ENCODE data around the gene CSPG5.

The CSPG5 gene

GRCh38 chr3:47583320-47584075 is 4.8 kb upstream of the CSPG5 start:
- Mint-ChIP-seq H3K4me1 (no peaks in the 10 kb centered on the region), H3K36me3 (ENCODE audit: low read depth) (peaks cover 38% of the 10 kb centered on the region), H3K27me3 (ENCODE audit: low read depth) (peaks cover 29% of the 10 kb centered on the region), H3K9me3 (no peaks in the 10 kb centered on the region), H3K27ac (no peak overlapping the region), H3K4me3 (no peak overlapping the region)
- no peak for TF ChIP-seq CTCF (IDR thresholded peaks at IDR 0.05; ENCODE audit: unreplicated experiment in 3 of 3)

- Mint-ChIP-seq H3K9me3 (no peaks in the 10 kb centered on the region), H3K27me3 (ENCODE audit: low read depth) (peaks cover 36% of the 10 kb centered on the region), H3K27ac (no peak overlapping the region), H3K4me3 (no peak overlapping the region), H3K4me1 (no peaks in the 10 kb centered on the region), H3K36me3 (ENCODE audit: low read depth) (peaks cover 27% of the 10 kb centered on the region)
- no peak for TF ChIP-seq CTCF (IDR thresholded peaks at IDR 0.05; ENCODE audit: unreplicated experiment in 3 of 3)
Measured at GRCh38 chr3:47581835-47582234, 3.2 kb upstream of the CSPG5 start.

GRCh38 chr3:47581422-47581821 is 2.8 kb upstream of the CSPG5 start:
- Mint-ChIP-seq H3K36me3 (ENCODE audit: low read depth) (peaks cover 23% of the 10 kb centered on the region), H3K27me3 (ENCODE audit: low read depth) (peaks cover 40% of the 10 kb centered on the region), H3K4me1 (no peaks in the 10 kb centered on the region), H3K27ac (no peak overlapping the region), H3K9me3 (no peaks in the 10 kb centered on the region), H3K4me3 (no peak overlapping the region)
- TF ChIP-seq CTCF (IDR thresholded peaks at IDR 0.05; ENCODE audit: unreplicated experiment in 3 of 3), result no peak

GRCh38 chr3:47580481-47580880 is 1.8 kb upstream of the CSPG5 start:
- Mint-ChIP-seq H3K27me3 (ENCODE audit: low read depth) (peaks cover 44% of the 10 kb centered on the region), H3K36me3 (ENCODE audit: low read depth) (peaks cover 16% of the 10 kb centered on the region), H3K27ac (no peak overlapping the region), H3K4me1 (no peaks in the 10 kb centered on the region), H3K4me3 (peak overlapping the region; percentile 50 to 67 (median 60)), H3K9me3 (no peaks in the 10 kb centered on the region)
- TF ChIP-seq CTCF (IDR thresholded peaks at IDR 0.05; ENCODE audit: unreplicated experiment in 3 of 3), result no peak

- Mint-ChIP-seq H3K27ac (no peak overlapping the region), H3K4me1 (no peaks in the 10 kb centered on the region), H3K9me3 (no peaks in the 10 kb centered on the region), H3K36me3 (ENCODE audit: low read depth) (peaks cover 11% of the 10 kb centered on the region), H3K27me3 (ENCODE audit: low read depth) (peaks cover 51% of the 10 kb centered on the region), H3K4me3 (peak overlapping the region; percentile 50 to 67 (median 60))
- TF ChIP-seq CTCF (IDR thresholded peaks at IDR 0.05; ENCODE audit: unreplicated experiment in 3 of 3), result no peak
Measured at GRCh38 chr3:47579875-47580274, 1.2 kb upstream of the CSPG5 start.

GRCh38 chr3:47578119-47578632 is 489 bp downstream of the CSPG5 start:
- Mint-ChIP-seq H3K27me3 (ENCODE audit: low read depth) (peaks cover 56% of the 10 kb centered on the region), H3K36me3 (ENCODE audit: low read depth) (peaks cover 3% of the 10 kb centered on the region), H3K27ac (no peak overlapping the region), H3K4me1 (peaks cover 4% of the 10 kb centered on the region), H3K4me3 (peak overlapping the region in 2 of 3 experiments; percentile 47 to 63), H3K9me3 (no peaks in the 10 kb centered on the region)
- TF ChIP-seq CTCF (IDR thresholded peaks at IDR 0.05; ENCODE audit: unreplicated experiment in 3 of 3), result no peak

Measured in nephron (organoid).